ENCODE data around the gene GNGT2.

The GNGT2 gene

DNA sequence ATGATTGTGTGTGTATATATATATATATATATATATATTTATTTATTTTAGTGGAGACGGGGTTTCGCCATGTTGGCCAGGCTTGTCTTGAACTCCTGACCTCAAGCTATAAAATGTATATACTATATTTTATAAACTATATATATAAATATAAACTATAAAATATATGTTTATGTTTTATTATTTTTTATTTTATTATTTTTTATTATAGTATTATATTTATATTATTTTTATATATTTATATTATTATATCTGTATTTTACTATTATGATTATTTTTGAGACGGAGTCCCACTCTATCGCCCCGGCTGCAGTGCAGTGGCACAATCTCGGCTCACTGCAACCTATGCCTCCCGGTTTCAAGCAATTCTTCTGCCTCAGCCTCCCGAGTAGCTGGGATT is 30.7 kb upstream of the GNGT2 start:
- POLR2A ChIA-PET = no interaction called here
- CTCF ChIA-PET = interaction anchor here (1.8 to 3.7 kb wide), 2 partner anchors 14 to 61 kb away, joined by 5 to 15 read pairs; no protein-coding TSS in a partner anchor
- DNase-seq (ENCODE audit: extremely low spot score) = no peak
- TF ChIP-seq, protein P1, sequence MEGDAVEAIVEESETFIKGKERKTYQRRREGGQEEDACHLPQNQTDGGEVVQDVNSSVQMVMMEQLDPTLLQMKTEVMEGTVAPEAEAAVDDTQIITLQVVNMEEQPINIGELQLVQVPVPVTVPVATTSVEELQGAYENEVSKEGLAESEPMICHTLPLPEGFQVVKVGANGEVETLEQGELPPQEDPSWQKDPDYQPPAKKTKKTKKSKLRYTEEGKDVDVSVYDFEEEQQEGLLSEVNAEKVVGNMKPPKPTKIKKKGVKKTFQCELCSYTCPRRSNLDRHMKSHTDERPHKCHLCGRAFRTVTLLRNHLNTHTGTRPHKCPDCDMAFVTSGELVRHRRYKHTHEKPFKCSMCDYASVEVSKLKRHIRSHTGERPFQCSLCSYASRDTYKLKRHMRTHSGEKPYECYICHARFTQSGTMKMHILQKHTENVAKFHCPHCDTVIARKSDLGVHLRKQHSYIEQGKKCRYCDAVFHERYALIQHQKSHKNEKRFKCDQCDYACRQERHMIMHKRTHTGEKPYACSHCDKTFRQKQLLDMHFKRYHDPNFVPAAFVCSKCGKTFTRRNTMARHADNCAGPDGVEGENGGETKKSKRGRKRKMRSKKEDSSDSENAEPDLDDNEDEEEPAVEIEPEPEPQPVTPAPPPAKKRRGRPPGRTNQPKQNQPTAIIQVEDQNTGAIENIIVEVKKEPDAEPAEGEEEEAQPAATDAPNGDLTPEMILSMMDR (IDR thresholded peaks at IDR 0.05; ENCODE audit: control extremely low read depth, extremely low read depth, low read depth, missing control alignments) = no peak

DNA sequence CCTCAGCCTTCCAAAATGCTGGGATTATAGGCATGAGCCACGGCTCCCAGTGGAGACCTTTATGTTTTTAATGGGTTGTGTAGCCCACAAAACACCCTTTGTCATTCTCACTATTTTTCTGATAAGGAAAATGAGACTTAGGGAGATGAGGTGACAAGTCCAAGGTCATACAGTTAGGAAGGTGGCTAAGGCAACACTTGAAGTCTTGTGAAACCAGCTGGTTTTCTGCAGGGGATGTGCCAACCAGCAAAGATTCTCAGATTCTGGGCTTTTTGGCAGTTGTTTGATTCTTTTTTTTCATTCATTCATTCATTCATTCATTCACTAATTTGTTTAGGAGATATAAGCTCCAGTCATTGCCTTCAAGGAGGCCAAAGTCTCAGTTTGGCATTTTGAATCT is 30.2 kb upstream of the GNGT2 start:
- ChIA-PET POLR2A (no interaction called here), CTCF (interaction anchor here (1.1 to 3.7 kb wide), 3 partner anchors 13 to 60 kb away, joined by 3 to 15 read pairs (median 5); no protein-coding TSS in a partner anchor)
- TF ChIP-seq, protein P1 (IDR thresholded peaks at IDR 0.05; ENCODE audit: control extremely low read depth, extremely low read depth, low read depth, missing control alignments) = no peak
- no peak for DNase-seq (ENCODE audit: extremely low spot score)

DNA sequence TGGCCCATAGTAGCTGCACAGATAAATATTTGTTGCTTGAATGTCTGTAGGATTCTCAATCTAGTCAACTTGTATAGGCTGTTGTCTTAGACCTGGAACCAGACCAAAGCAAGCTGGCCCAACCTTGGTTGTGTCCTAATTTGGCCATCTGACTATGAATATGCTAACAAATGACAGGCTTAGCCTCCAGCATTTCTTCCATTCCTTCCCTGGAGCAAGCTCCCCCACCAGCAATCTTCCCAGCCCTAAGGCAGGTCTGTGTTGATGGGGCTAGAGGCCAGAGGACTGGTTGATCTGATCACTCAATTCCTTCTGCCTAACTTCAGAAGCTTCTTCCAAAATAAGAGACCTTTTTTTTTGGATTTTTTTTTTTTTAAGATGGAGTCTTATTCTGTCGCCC is 29.6 kb upstream of the GNGT2 start:
- DNase-seq (ENCODE audit: extremely low spot score) = no peak
- ChIA-PET CTCF (interaction anchor here (1.1 to 3.7 kb wide), 3 partner anchors 12 to 59 kb away, joined by 3 to 15 read pairs (median 5); no protein-coding TSS in a partner anchor), POLR2A (interaction anchor here (0.7 kb wide), 1 partner anchor 522 kb away, joined by 5 read pairs; no protein-coding TSS in a partner anchor)
- TF ChIP-seq, protein P1 (IDR thresholded peaks at IDR 0.05; ENCODE audit: control extremely low read depth, extremely low read depth, low read depth, missing control alignments) = no peak

DNA sequence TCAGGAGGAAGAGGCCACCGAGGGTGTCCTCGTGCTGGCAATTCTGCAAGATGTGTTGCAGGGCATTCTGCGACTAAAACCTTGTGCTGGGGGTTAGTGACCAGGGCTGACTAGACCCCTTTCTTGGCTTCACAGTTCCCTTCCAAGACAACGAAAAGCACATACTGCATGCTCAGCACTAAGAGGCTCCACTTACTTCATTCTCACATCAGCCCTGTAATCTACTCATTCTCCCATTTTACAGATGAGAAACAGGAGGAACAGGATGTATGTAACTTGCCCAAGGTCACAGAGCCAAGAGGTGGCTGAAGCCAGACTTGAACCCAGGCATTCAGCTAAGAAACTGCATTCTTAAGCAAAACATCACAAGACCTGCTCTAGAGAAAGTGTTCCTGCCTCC is 25.5 kb upstream of the GNGT2 start:
- no peak for DNase-seq (ENCODE audit: extremely low spot score)
- ChIA-PET POLR2A (no interaction called here), CTCF (interaction anchor here (0.8 kb wide), 1 partner anchor 9 kb away, joined by 4 read pairs; no protein-coding TSS in a partner anchor)
- TF ChIP-seq, protein P1 (IDR thresholded peaks at IDR 0.05; ENCODE audit: control extremely low read depth, extremely low read depth, low read depth, missing control alignments) = no peak

DNA sequence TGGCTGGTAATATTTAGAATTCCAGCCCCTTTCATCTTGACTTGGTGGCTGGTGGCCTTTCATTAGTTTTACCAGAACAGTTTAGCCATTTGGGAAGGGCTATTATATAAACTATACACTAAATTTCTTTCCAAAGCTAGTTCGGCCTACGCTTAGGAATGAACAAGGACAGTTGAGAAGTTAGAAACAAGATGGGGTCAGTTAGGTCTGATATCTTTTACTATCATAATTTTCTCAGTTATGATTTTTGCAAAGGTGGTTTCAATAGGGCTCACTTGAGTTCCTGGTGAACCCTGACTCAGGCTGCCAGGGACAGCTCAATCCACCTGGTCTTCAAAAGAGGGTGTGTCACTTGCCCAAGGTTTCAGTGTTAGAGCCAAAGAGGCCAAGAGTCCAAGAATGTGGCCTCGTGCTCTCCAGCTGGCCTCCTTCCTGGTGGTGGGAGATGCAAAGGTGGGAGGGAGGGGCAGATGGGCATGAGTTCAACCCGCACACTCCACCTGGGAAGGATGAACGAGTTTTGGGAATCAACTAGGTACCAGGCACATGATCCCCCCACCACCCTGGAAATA is 24.2 kb upstream of the GNGT2 start:
- POLR2A ChIA-PET = no interaction called here
- CTCF ChIA-PET = interaction anchor here (2.1 kb wide), 1 partner anchor 12 kb away, joined by 5 read pairs; no protein-coding TSS in a partner anchor

DNA sequence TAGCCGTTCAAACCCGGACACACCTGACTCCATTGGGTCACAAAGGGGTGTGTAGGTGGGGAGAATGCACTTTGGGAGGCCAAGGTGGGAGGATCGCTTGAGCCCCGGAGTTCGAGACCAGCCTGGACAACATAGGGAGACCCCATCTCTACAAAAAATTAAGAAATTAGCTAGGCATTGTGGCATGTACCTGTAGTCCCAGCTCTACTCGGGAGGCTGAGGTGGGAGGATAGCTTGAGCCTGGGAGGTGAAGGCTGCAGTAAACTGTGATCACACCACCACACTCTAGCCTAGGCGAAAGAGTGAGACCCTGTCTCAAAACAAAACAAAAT is 21.2 kb upstream of the GNGT2 start:
- TF ChIP-seq, protein P1 (IDR thresholded peaks at IDR 0.05; ENCODE audit: control extremely low read depth, extremely low read depth, low read depth, missing control alignments) = no peak
- ChIA-PET POLR2A (interaction anchor here (0.7 kb wide), 1 partner anchor 866 kb away, joined by 7 read pairs; no protein-coding TSS in a partner anchor), CTCF (interaction anchor here (1.0 to 8.7 kb wide), 3 partner anchors 7 to 51 kb away, joined by 3 to 124 read pairs (median 5); no protein-coding TSS in a partner anchor)
- no peak for DNase-seq (ENCODE audit: extremely low spot score)

More for the DNA sequence above, 24.2 kb upstream of the GNGT2 start:
- DNase-seq (ENCODE audit: extremely low spot score) = no peak
- TF ChIP-seq, protein P1 (IDR thresholded peaks at IDR 0.05; ENCODE audit: control extremely low read depth, extremely low read depth, low read depth, missing control alignments) = no peak
